ENCODE results near the gene SOX6. TPM values are rescaled to one million over a fixed set of nuclear protein-coding genes. Genes with fewer than 3 reads are reported as not detected.
A peak's percentile ranks its signal among the peaks of the same experiment; 100 is the strongest.

The SOX6 gene
- total RNA-seq, 2 experiments from 2014 or later, result 0.36 TPM; not detected in 1

- POLR2A ChIA-PET, result no interaction called here
- CTCF ChIA-PET, result interaction anchor here (0.7 to 1.8 kb wide), 5 partner anchors 11 to 672 kb away, joined by 3 to 11 read pairs (median 3); no protein-coding TSS in a partner anchor
- DNase-seq (peak; percentile 11), ATAC-seq (no peak)
- no peaks in the 10 kb centered on the region for H3K36me3 Mint-ChIP-seq (ENCODE audit: low read depth)
- no peaks in the 10 kb centered on the region for H3K4me1 Mint-ChIP-seq (ENCODE audit: low read depth)
- peaks cover 5% of the 10 kb centered on the region for H3K27me3 Mint-ChIP-seq
- H3K9me3 Mint-ChIP-seq, result peaks cover 2% of the 10 kb centered on the region
- no peak overlapping the region for H3K27ac Mint-ChIP-seq
- no peak overlapping the region for H3K4me3 Mint-ChIP-seq
- TF ChIP-seq CTCF (IDR thresholded peaks at IDR 0.05), result peak; percentile 84
- intact Hi-C loops (cut with micrococcal nuclease), result loop anchor here (5.0 kb wide), 1 partner anchor 671 kb away; no protein-coding TSS in a partner anchor
Measured at GRCh38 chr11:15941206-15941770, 415.1 kb downstream of the SOX6 start.

- Mint-ChIP-seq H3K4me1 (ENCODE audit: low read depth) (no peaks in the 10 kb centered on the region), H3K4me3 (no peak overlapping the region), H3K36me3 (ENCODE audit: low read depth) (no peaks in the 10 kb centered on the region), H3K9me3 (peaks cover 2% of the 10 kb centered on the region), H3K27ac (no peak overlapping the region), H3K27me3 (peaks cover 5% of the 10 kb centered on the region)
- CTCF ChIA-PET, result interaction anchor here (0.7 to 1.8 kb wide), 5 partner anchors 11 to 673 kb away, joined by 3 to 11 read pairs (median 3); no protein-coding TSS in a partner anchor
- TF ChIP-seq CTCF (IDR thresholded peaks at IDR 0.05), result no peak
- POLR2A ChIA-PET, result no interaction called here
- DNase-seq, result no peak
- intact Hi-C loops (cut with micrococcal nuclease), result loop anchor here (5.0 kb wide), 1 partner anchor 672 kb away; no protein-coding TSS in a partner anchor
- ATAC-seq, result no peak
Measured at GRCh38 chr11:15940462-15941205, 415.7 kb downstream of the SOX6 start.

- no peak for DNase-seq
- no peak for TF ChIP-seq CTCF (IDR thresholded peaks at IDR 0.05)
- peaks cover 2% of the 10 kb centered on the region for H3K9me3 Mint-ChIP-seq
- intact Hi-C loops (cut with micrococcal nuclease), result no loop called here
- H3K4me3 Mint-ChIP-seq, result no peak overlapping the region
- ChIA-PET CTCF (no interaction called here), POLR2A (no interaction called here)
- no peak overlapping the region for H3K27ac Mint-ChIP-seq
- no peaks in the 10 kb centered on the region for H3K4me1 Mint-ChIP-seq (ENCODE audit: low read depth)
- no peak for ATAC-seq
- peaks cover 5% of the 10 kb centered on the region for H3K27me3 Mint-ChIP-seq
- no peaks in the 10 kb centered on the region for H3K36me3 Mint-ChIP-seq (ENCODE audit: low read depth)
Measured at GRCh38 chr11:15938983-15939382, 417.4 kb downstream of the SOX6 start.

- Mint-ChIP-seq H3K36me3 (ENCODE audit: low read depth) (no peaks in the 10 kb centered on the region), H3K4me3 (no peak overlapping the region), H3K4me1 (ENCODE audit: low read depth) (no peaks in the 10 kb centered on the region), H3K9me3 (no peaks in the 10 kb centered on the region), H3K27me3 (peaks cover 5% of the 10 kb centered on the region), H3K27ac (no peak overlapping the region)
- ChIA-PET CTCF (interaction anchor here (1.0 kb wide), 1 partner anchor 11 kb away, joined by 3 read pairs; no protein-coding TSS in a partner anchor), POLR2A (no interaction called here)
- DNase-seq, result no peak
- intact Hi-C loops (cut with micrococcal nuclease), result no loop called here
- no peak for ATAC-seq
- no peak for TF ChIP-seq CTCF (IDR thresholded peaks at IDR 0.05)
Measured at GRCh38 chr11:15938121-15938611, 418.2 kb downstream of the SOX6 start.

- TF ChIP-seq CTCF (IDR thresholded peaks at IDR 0.05), result no peak
- ATAC-seq (no peak), DNase-seq (no peak)
- Mint-ChIP-seq H3K27me3 (peaks cover 5% of the 10 kb centered on the region), H3K36me3 (ENCODE audit: low read depth) (no peaks in the 10 kb centered on the region), H3K9me3 (no peaks in the 10 kb centered on the region), H3K4me1 (ENCODE audit: low read depth) (no peaks in the 10 kb centered on the region), H3K4me3 (no peak overlapping the region), H3K27ac (no peak overlapping the region)
- intact Hi-C loops (cut with micrococcal nuclease), result no loop called here
- ChIA-PET POLR2A (no interaction called here), CTCF (interaction anchor here (1.0 kb wide), 1 partner anchor 11 kb away, joined by 3 read pairs; no protein-coding TSS in a partner anchor)
Measured at GRCh38 chr11:15937601-15938120, 418.7 kb downstream of the SOX6 start.
